Fibroblast of lung (primary cell): Measurements from ENCODE around the gene PLS1. TPM values are rescaled to one million over a fixed set of nuclear protein-coding genes. Genes with fewer than 3 reads are reported as not detected.
"Not testable (repeated sequence)": the region's sequence is repeated elsewhere in the genome, so short reads cannot be mapped to it uniquely, and the experiment has no call there.

Experiments
- DNase-seq, 2 donors: peaks; one replicate each; pipeline versions ENCODE4 v3.0.0 to v3.0.0-alpha.2; 2010; ENCODE audit warnings: low read depth in 2 of 2
- H2AFZ ChIP-seq: 2 replicates; pipeline ENCODE4 v1.5.1; 2012; ENCODE audit warnings: low read length, control low read depth, inconsistent platforms
- H3K27ac ChIP-seq: 2 replicates; pipeline ENCODE4 v1.5.1; 2011; ENCODE audit warnings: low read length, control low read depth; ENCODE audit not compliant: insufficient read depth
- H3K27me3 ChIP-seq: 2 replicates; pipeline ENCODE4 v1.5.1; 2011; ENCODE audit warnings: mild to moderate bottlenecking, low read length; ENCODE audit not compliant: control insufficient read depth, insufficient read depth
- H3K36me3 ChIP-seq: 2 replicates; pipeline ENCODE4 v1.5.1; 2011; ENCODE audit warnings: low read length; ENCODE audit not compliant: control insufficient read depth, insufficient read depth
- H3K4me1 ChIP-seq: 2 replicates; pipeline ENCODE4 v1.5.1; 2011; ENCODE audit warnings: low read length; ENCODE audit not compliant: control insufficient read depth, insufficient read depth; ENCODE audit errors: extremely low read depth
- H3K4me2 ChIP-seq: 2 replicates; pipeline ENCODE4 v1.5.1; 2011; ENCODE audit warnings: low read length, control low read depth; ENCODE audit not compliant: insufficient read depth; ENCODE audit errors: extremely low read depth
- H3K4me3 ChIP-seq, 4 experiments: fragments of 200-600 bp in 1 of 4; sonication (generic) in 1 of 4; replicated peaks in 1 of 4; 2 replicates each; pipeline ENCODE4 v1.5.1; 2011 to 2016; ENCODE audit warnings: low read length in 4 of 4, low read depth in 3 of 4, mild to moderate bottlenecking in 3 of 4, control low read depth in 2 of 4, inconsistent platforms in 1 of 4, mixed read lengths in 1 of 4; ENCODE audit not compliant: insufficient read depth in 1 of 4; ENCODE audit errors: control extremely low read depth in 1 of 4
- H3K79me2 ChIP-seq: 2 replicates; pipeline ENCODE4 v1.5.1; 2012; ENCODE audit warnings: mild to moderate bottlenecking, low read length, inconsistent platforms; ENCODE audit not compliant: control insufficient read depth, insufficient read depth
- H3K9ac ChIP-seq: 2 replicates; pipeline ENCODE4 v1.5.1; 2011; ENCODE audit warnings: mild to moderate bottlenecking, low read length, control low read depth; ENCODE audit not compliant: insufficient read depth
- H3K9me3 ChIP-seq: 2 replicates; pipeline ENCODE4 v1.5.1; 2012; ENCODE audit warnings: low read depth, low read length; ENCODE audit not compliant: control insufficient read depth, insufficient read depth
- H4K20me1 ChIP-seq: 2 replicates; pipeline ENCODE4 v1.5.1; 2011; ENCODE audit warnings: low read length; ENCODE audit not compliant: control insufficient read depth, insufficient read depth; ENCODE audit errors: extremely low read depth
- EZH2 ChIP-seq: IDR thresholded peaks from 2 replicates; pipeline ENCODE4 v1.5.1; 2012; ENCODE audit warnings: low read length, control low read depth, mild to moderate bottlenecking; ENCODE audit errors: missing control alignments
- polyA plus RNA-seq, 2 donors: library from polyadenylated mRNA; depleted of rRNA in 1 of 2; stranded (reverse) in 1 of 2; unstranded in 1 of 2; fragments of >200 nt; gene quantifications; 2 replicates each; pipeline ENCODE4 v1.2.1, GENCODE V29; 2011 to 2012; ENCODE audit warnings: missing spikeins in 1 of 2
- total RNA-seq: library from RNA; depleted of rRNA; stranded (reverse); fragments of >200 nt; gene quantifications from 2 replicates; pipeline ENCODE4 v1.2.1, GENCODE V29; 2014
- TF ChIP-seq, protein P1 (sequence below), 2 donors: IDR thresholded peaks in 1 of 2; conservative IDR thresholded peaks in 1 of 2; 1 replicate in 1 of 2; 2 replicates in 1 of 2; pipeline ENCODE4 v1.5.1; 2011 to 2012; ENCODE audit warnings: low read length in 2 of 2, control low read depth in 1 of 2, inconsistent platforms in 1 of 2, low read depth in 1 of 2, mild to moderate bottlenecking in 1 of 2

The PLS1 gene
- total and polyA plus RNA-seq, 2 donors (not counting 1 experiment from before 2014, with no cell fraction given) = 0.59 to 0.83 TPM

DNA sequence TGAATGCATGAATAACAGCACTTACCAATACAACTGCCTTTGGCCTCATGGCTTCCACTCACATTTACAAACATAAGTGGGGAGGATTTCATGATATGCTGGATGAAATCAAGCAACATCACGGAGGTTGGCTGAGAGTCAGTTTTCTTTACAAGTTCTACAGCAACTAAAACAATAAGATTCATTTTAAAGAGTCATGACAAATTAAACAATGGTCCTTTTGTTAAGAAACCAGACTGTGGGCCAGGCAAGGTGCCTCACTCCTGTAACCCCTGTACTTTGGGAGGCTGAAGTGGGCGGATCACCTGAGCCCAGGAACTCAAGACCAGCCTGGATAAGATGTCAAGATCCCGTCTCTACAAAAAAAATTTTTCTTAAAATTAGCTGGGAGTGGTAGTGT, 30.1 kb upstream of the PLS1 start:
- no peaks in the 10 kb centered on the region for H3K27me3 ChIP-seq
- H3K79me2 ChIP-seq = peaks cover 1% of the 10 kb centered on the region
- no peak overlapping the region for H3K27ac ChIP-seq
- H3K9ac ChIP-seq = no peak overlapping the region
- no peaks in the 10 kb centered on the region for H3K36me3 ChIP-seq
- no peak overlapping the region for H3K4me3 ChIP-seq
- DNase-seq = no peak
- TF ChIP-seq EZH2 = no peak
- TF ChIP-seq, protein P1, sequence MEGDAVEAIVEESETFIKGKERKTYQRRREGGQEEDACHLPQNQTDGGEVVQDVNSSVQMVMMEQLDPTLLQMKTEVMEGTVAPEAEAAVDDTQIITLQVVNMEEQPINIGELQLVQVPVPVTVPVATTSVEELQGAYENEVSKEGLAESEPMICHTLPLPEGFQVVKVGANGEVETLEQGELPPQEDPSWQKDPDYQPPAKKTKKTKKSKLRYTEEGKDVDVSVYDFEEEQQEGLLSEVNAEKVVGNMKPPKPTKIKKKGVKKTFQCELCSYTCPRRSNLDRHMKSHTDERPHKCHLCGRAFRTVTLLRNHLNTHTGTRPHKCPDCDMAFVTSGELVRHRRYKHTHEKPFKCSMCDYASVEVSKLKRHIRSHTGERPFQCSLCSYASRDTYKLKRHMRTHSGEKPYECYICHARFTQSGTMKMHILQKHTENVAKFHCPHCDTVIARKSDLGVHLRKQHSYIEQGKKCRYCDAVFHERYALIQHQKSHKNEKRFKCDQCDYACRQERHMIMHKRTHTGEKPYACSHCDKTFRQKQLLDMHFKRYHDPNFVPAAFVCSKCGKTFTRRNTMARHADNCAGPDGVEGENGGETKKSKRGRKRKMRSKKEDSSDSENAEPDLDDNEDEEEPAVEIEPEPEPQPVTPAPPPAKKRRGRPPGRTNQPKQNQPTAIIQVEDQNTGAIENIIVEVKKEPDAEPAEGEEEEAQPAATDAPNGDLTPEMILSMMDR (conservative IDR thresholded peaks at IDR 0.05 in 1 of 2, IDR thresholded peaks at IDR 0.05 in 1 of 2; ENCODE audit: low read depth in 1 of 2, low read length in 2 of 2) = no peak
- H2AFZ ChIP-seq = no peak overlapping the region
- no peak overlapping the region for H3K4me2 ChIP-seq
- H4K20me1 ChIP-seq = no peaks in the 10 kb centered on the region
- H3K4me1 ChIP-seq = no peaks in the 10 kb centered on the region
- H3K9me3 ChIP-seq = no peaks in the 10 kb centered on the region

DNA sequence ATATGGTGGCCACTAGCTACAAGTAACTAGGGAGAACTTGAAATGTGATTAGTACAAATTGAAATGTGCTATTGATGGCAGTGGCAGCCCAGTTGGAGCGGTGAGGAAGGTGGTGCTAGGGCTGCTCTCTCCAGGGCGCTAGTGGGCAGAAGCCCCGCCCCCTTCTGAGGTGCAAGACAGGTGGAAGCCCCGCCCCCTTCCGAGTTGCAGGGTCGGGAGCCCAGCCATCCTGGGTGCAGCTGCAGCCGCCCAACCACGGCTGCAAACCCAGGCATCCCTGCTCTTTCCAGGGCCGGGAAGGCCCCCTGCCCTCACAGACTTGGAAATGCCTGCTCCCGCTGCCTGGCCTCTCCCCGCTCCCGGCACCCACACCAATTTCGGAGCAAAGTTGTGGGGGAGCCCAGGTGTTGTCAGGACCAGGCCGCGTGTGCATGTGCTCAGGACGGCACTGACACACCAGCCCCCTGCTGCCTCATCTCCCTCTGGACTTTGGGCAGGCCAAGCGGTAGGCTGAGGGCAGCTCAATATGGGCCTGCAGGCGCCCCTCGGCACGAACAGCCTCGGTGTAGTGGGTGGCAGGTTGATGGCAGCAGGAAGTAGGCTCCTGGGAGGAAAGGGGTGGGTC, 27.7 kb upstream of the PLS1 start:
- no peak for DNase-seq
- TF ChIP-seq EZH2 = no peak
- TF ChIP-seq, protein P1 (conservative IDR thresholded peaks at IDR 0.05 in 1 of 2, IDR thresholded peaks at IDR 0.05 in 1 of 2; ENCODE audit: low read depth in 1 of 2, low read length in 2 of 2) = no peak
- Histone ChIP-seq H3K27me3 (no peaks in the 10 kb centered on the region), H3K4me1 (no peaks in the 10 kb centered on the region), H3K36me3 (no peaks in the 10 kb centered on the region), H3K4me3 (no peak overlapping the region), H3K27ac (no peak overlapping the region), H4K20me1 (no peaks in the 10 kb centered on the region), H3K9me3 (no peaks in the 10 kb centered on the region), H3K9ac (no peak overlapping the region), H2AFZ (no peak overlapping the region), H3K79me2 (peaks cover 10% of the 10 kb centered on the region), H3K4me2 (no peak overlapping the region)

DNA sequence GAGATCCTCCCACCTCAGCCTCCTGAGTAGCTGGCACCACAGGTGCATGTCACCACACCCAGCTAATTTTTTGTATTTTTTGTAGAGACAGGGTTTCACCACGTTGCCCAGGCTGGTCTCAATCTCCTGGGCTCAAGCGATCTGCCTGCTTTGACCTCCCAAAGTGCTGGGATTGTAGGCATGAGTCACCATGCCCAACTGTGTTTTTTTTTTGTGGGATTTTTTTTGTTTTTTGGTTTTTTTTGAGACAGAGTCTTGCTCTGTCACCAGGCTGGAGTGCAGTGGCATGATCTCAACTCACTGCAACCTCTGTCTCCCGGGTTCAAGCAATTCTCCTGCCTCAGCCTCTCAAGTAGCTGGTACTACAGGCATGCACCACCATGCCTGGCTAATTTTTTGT, 26.8 kb upstream of the PLS1 start:
- peaks cover 14% of the 10 kb centered on the region for H3K79me2 ChIP-seq
- not testable (repeated sequence) for H2AFZ ChIP-seq, H3K4me3 ChIP-seq, H3K27ac ChIP-seq, H3K9ac ChIP-seq, H3K9me3 ChIP-seq, H3K27me3 ChIP-seq, H3K4me1 ChIP-seq, DNase-seq, H3K36me3 ChIP-seq, H4K20me1 ChIP-seq, H3K4me2 ChIP-seq

DNA sequence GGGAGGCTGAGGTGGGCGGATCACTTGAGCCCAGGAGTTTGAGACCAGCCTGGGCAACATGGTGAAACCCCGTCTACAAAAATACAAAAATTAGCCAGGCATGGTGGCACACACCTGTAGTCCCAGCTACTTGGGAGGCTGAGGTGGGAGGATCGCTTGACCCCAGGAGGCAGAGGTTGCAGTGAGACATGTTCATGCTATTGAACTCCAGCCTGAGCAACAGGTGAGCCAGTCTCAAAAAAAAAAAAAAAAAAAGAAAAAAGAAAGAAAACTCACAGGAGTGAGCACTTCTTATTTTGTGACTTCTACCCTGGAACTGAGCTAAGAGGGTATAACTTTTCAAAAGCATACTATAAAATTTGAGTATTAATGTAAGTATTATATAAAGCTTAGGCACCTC, 22.0 kb upstream of the PLS1 start:
- H3K27me3 ChIP-seq, H3K4me3 ChIP-seq, H2AFZ ChIP-seq, H4K20me1 ChIP-seq, H3K4me2 ChIP-seq, H3K4me1 ChIP-seq, H3K9ac ChIP-seq, DNase-seq, H3K36me3 ChIP-seq, H3K27ac ChIP-seq, H3K9me3 ChIP-seq: not testable (repeated sequence)
- H3K79me2 ChIP-seq = peaks cover 43% of the 10 kb centered on the region
